ENCODE measurements around the gene PRKN. TPM values are rescaled to one million over a fixed set of nuclear protein-coding genes. Genes with fewer than 3 reads are reported as not detected.

PRKN gene
- total RNA-seq, 4 donors from 2014 or later, result 4.4 to 669 (median 10.5) TPM

- no peaks in the 10 kb centered on the region for H3K9me3 ChIP-seq
- DNase-seq, result no peak
- H3K36me3 ChIP-seq, result no peaks in the 10 kb centered on the region
- no peak overlapping the region for H3K27ac ChIP-seq
- no peaks in the 10 kb centered on the region for H3K27me3 ChIP-seq
- no peaks in the 10 kb centered on the region for H3K4me1 ChIP-seq
- H3K4me3 ChIP-seq, result no peak overlapping the region
- TF ChIP-seq POLR2A (IDR thresholded peaks at IDR 0.05) (no peak), CTCF (IDR thresholded peaks at IDR 0.05) (no peak)
Observed at GRCh38 chr6:161947371-161947770, 780.2 kb downstream of the PRKN start.

GRCh38 chr6:161946461-161946860 lies 781.1 kb downstream of the PRKN start:
- no peak overlapping the region for H3K4me3 ChIP-seq
- no peaks in the 10 kb centered on the region for H3K36me3 ChIP-seq
- H3K9me3 ChIP-seq, result no peaks in the 10 kb centered on the region
- TF ChIP-seq POLR2A (IDR thresholded peaks at IDR 0.05) (no peak), CTCF (IDR thresholded peaks at IDR 0.05) (no peak)
- no peak overlapping the region for H3K27ac ChIP-seq
- no peak for DNase-seq
- no peaks in the 10 kb centered on the region for H3K27me3 ChIP-seq
- H3K4me1 ChIP-seq, result no peaks in the 10 kb centered on the region

GRCh38 chr6:161943561-161943960 lies 784.0 kb downstream of the PRKN start:
- Histone ChIP-seq H3K9me3 (no peaks in the 10 kb centered on the region), H3K4me1 (no peaks in the 10 kb centered on the region), H3K36me3 (no peaks in the 10 kb centered on the region), H3K27me3 (no peaks in the 10 kb centered on the region), H3K27ac (no peak overlapping the region), H3K4me3 (no peak overlapping the region)
- TF ChIP-seq CTCF (IDR thresholded peaks at IDR 0.05), result no peak
- TF ChIP-seq POLR2A (IDR thresholded peaks at IDR 0.05), result no peak
- DNase-seq, result no peak

GRCh38 chr6:161941565-161941964 lies 786.0 kb downstream of the PRKN start:
- no peaks in the 10 kb centered on the region for H3K9me3 ChIP-seq
- no peak for DNase-seq
- TF ChIP-seq CTCF (IDR thresholded peaks at IDR 0.05) (no peak), POLR2A (IDR thresholded peaks at IDR 0.05) (no peak)
- no peaks in the 10 kb centered on the region for H3K36me3 ChIP-seq
- no peaks in the 10 kb centered on the region for H3K4me1 ChIP-seq
- H3K27ac ChIP-seq, result no peak overlapping the region
- no peaks in the 10 kb centered on the region for H3K27me3 ChIP-seq
- H3K4me3 ChIP-seq, result no peak overlapping the region

GRCh38 chr6:161940519-161940918 lies 787.0 kb downstream of the PRKN start:
- no peak overlapping the region for H3K27ac ChIP-seq
- H3K27me3 ChIP-seq, result no peaks in the 10 kb centered on the region
- H3K36me3 ChIP-seq, result no peaks in the 10 kb centered on the region
- no peak overlapping the region for H3K4me3 ChIP-seq
- TF ChIP-seq CTCF (IDR thresholded peaks at IDR 0.05), result no peak
- TF ChIP-seq POLR2A (IDR thresholded peaks at IDR 0.05), result no peak
- H3K9me3 ChIP-seq, result no peaks in the 10 kb centered on the region
- DNase-seq, result no peak
- no peaks in the 10 kb centered on the region for H3K4me1 ChIP-seq

GRCh38 chr6:161926324-161926723 lies 801.2 kb downstream of the PRKN start:
- Histone ChIP-seq H3K27ac (no peak overlapping the region), H3K27me3 (no peaks in the 10 kb centered on the region), H3K4me3 (no peak overlapping the region), H3K9me3 (no peaks in the 10 kb centered on the region), H3K36me3 (no peaks in the 10 kb centered on the region), H3K4me1 (no peaks in the 10 kb centered on the region)
- no peak for TF ChIP-seq POLR2A (IDR thresholded peaks at IDR 0.05)
- no peak for TF ChIP-seq CTCF (IDR thresholded peaks at IDR 0.05)
- no peak for DNase-seq
